Amniotic epithelial cell (primary cell): Measurements from ENCODE around the gene ADRB2.

ENCODE experiments used
- DNase-seq: peaks from one replicate; pipeline ENCODE4 v3.0.0-alpha.2; 2010; ENCODE audit warnings: low read depth

The ADRB2 gene

GRCh38 chr5:148826053-148826738 is at the start of gene ADRB2:
Gene ADRB2 (plus strand): TSS chr5:148826611. CDS start chr5:148826832, 221 bp downstream.
- peak; percentile 73 for DNase-seq

GRCh38 chr5:148776780-148777179 is 49.6 kb upstream of the ADRB2 start:
- DNase-seq, result peak; percentile 54

GRCh38 chr5:148778882-148779281 is 47.5 kb upstream of the ADRB2 start:
- DNase-seq, result no peak

- no peak for DNase-seq
Measured at GRCh38 chr5:148780711-148781110, 45.7 kb upstream of the ADRB2 start.

GRCh38 chr5:148781766-148782165 is 44.6 kb upstream of the ADRB2 start:
- no peak for DNase-seq

- DNase-seq, result no peak
Measured at GRCh38 chr5:148785223-148785622, 41.2 kb upstream of the ADRB2 start.

- peak; percentile 34 for DNase-seq
Measured at GRCh38 chr5:148786456-148786855, 40.0 kb upstream of the ADRB2 start.

- no peak for DNase-seq
Measured at GRCh38 chr5:148788636-148789035, 37.8 kb upstream of the ADRB2 start.

- DNase-seq, result no peak
Measured at GRCh38 chr5:148790545-148791333, 35.7 kb upstream of the ADRB2 start.

GRCh38 chr5:148791334-148791667 is 35.1 kb upstream of the ADRB2 start:
- DNase-seq, result peak; percentile 64

- no peak for DNase-seq
Measured at GRCh38 chr5:148791696-148792095, 34.7 kb upstream of the ADRB2 start.

- no peak for DNase-seq
Measured at GRCh38 chr5:148792744-148793143, 33.7 kb upstream of the ADRB2 start.

- no peak for DNase-seq
Measured at GRCh38 chr5:148793261-148793660, 33.1 kb upstream of the ADRB2 start.

- peak; percentile 74 for DNase-seq
Measured at GRCh38 chr5:148794275-148794674, 32.1 kb upstream of the ADRB2 start.

- DNase-seq, result peak; percentile 85
Measured at GRCh38 chr5:148794729-148795561, 31.5 kb upstream of the ADRB2 start.

GRCh38 chr5:148796936-148797335 is 29.5 kb upstream of the ADRB2 start:
- no peak for DNase-seq

- DNase-seq, result no peak
Measured at GRCh38 chr5:148798786-148799185, 27.6 kb upstream of the ADRB2 start.

GRCh38 chr5:148799737-148800527 is 26.5 kb upstream of the ADRB2 start:
- DNase-seq, result peak; percentile 37

GRCh38 chr5:148801682-148802276 is 24.6 kb upstream of the ADRB2 start:
- DNase-seq, result no peak

GRCh38 chr5:148803451-148803850 is 23.0 kb upstream of the ADRB2 start:
- DNase-seq, result peak; percentile 8

GRCh38 chr5:148804393-148804792 is 22.0 kb upstream of the ADRB2 start:
- no peak for DNase-seq
